GM18508 (cell line): ENCODE results near the gene DPM2.

Experiments
- ATAC-seq: cut with Tn5 transposase; IDR thresholded peaks from one replicate; pipeline ENCODE4 v1.9.1; 2021; ENCODE audit warnings: moderate number of reproducible peaks; ENCODE audit not compliant: insufficient read depth, unreplicated experiment

The DPM2 gene

DNA sequence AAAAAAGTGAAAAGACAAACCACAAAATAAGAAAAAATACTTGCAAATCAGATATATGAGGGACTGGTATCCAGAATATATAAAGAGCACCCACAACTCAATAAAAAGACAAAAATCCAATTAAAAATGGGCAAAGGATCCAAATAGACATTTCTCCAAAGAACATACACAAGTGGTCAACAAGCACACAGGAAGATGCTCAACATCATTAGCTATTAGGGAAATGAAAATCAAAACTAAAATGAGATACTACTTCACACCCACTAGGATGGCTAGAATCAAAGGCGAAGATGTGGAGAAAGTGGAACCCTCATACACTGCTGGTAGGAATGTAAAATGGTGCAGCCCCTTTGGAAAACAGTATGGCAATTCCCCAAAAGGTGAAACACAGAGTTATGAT lies 21.1 kb upstream of the DPM2 start:
- no peak for ATAC-seq

DNA sequence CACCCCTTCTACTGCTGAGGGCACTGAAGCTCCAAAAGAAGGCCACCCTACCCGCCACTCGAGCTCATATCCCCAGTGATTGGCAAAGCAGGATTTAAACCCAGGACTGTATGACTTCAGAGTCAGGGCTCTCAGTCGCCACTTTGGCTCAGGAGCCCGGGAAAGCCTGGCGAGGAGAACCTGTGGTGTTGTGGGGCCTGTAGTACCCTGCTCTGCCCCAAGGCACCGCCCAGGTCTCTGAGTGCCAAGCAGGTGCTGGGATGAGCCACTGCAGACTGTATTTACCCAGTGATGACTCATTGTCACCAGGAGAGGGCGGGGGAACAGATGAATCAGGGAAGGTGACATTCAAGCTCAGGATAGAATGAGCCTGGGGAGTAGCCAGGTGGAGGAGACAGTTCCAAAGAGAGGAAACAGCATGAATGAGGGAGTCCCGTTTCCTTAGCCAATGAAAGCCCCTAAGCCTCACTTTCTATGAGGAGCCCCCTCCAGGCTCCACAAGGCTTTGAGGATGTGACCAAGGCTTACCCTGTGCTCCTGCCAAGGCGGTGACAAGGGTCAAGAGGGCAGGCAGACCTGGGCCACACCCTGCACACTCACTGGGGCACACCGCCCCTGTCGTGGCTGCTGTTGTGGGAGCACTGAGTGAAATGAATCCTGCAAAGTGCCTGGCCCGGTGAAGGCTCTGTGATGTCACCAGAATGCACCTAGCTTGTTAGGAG lies 17.8 kb upstream of the DPM2 start:
- ATAC-seq: no peak

DNA sequence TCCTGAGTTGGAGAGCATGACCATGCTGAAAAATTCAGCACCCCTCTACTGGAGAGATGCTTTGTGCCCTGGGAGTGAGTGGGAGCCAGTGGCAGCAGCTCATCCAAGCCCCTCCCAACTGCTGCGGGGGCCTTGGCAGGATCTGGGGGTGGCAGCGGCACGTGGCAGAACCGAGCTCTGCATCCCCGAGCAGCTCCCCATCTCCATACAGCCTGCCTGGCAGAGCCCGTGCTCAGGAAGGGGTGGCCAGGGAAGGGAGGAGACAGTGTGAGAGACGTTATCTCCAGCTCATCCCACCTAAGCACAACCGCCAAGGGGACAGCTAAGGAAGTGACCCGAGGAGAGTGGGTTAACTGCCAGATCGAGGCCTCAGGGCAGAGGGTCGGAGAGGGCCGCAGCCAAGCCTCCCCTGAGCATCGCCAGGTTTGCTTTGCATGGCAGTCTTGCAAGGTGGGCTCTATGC lies 17.2 kb upstream of the DPM2 start:
- no peak for ATAC-seq

DNA sequence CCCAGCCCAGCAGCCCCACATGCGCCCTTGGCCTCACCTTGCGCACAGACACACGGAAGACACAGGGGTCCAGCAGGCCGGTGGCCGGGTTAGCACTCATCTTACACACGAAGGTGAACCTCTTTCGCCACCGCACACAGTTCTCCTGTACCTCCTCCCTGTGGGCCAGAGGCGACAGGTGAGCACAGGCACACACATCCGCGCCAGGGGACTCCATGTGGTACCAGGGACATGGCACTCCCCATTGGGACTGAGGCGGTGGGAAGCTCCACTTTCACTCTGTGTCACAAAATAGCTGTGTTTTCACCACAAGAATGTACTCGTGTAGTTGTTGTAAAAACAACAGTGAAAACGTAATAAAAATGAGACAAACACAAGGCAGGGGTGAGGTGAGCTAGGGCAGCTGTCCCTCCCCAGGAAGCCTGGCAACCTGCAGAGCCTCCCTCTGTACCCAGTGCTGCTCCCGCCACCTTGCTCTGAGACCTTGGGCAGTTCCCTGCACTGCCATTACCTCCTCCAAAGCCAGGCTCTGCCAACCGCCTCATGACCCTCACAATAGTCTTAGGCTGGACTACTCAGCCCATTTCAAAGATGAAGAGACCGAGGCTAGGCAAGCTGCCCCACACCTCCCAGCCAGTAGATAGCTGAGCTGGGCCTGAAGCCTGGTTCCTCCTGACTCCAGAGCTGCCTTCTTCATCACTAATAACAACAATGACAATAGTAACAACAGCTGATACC lies 16.3 kb upstream of the DPM2 start:
- ATAC-seq: no peak

DNA sequence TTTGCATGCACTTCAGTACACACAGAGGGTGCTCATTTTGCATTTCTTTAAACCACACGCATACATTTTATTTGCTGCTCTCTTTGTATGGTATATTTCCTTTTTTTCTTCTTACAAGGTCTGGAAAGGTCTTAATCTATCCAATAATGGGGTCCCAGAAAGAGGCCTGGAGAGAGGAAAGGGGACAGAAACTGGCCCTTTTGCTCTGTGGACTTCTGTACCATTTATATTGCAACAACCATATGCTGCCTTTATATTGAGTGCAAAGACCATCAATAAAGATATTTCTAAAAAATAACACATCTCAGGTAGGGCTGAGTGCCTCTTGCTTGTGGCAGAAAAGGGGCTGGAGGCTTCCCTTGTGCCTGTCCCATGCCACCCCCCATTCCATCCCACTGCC lies 15.5 kb upstream of the DPM2 start:
- no peak for ATAC-seq

DNA sequence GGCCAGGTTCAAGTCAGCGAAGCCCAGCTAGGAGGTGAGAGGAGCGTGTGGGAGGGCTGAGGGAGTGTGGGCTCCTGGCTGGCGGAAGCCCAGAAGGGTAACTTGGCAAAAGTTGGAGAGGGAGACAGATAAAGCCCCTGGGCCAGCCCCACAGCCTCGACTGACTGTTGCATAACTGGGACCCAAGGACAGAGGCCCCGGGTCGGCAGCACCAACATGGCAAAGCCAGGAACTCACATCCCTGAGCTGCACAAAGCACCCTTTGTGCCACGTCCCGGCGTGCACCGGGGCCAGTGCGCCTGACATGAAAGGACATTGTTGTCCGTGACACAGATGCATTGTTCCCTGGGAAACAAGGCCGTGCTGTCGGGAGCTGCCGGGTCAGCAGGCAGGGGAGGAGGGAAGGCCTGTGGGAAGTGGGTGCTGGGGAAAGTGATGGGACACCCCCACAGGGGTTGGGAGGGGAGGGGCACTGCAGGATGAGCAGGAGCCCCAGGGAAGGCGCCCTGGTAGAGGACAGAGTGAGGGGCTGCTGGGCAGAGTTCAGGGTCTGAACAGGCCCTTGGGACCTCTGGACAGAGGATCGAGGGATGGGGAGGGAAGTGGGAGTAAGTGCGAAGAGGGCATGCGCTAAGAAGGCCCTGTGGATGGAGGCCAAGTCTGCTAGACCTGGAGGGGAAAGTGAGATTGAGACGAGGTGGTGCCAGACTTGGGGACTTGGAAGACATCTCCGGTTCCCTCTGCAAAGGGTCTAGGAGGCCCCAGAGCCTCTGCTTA lies 13.0 kb upstream of the DPM2 start:
- ATAC-seq: no peak

DNA sequence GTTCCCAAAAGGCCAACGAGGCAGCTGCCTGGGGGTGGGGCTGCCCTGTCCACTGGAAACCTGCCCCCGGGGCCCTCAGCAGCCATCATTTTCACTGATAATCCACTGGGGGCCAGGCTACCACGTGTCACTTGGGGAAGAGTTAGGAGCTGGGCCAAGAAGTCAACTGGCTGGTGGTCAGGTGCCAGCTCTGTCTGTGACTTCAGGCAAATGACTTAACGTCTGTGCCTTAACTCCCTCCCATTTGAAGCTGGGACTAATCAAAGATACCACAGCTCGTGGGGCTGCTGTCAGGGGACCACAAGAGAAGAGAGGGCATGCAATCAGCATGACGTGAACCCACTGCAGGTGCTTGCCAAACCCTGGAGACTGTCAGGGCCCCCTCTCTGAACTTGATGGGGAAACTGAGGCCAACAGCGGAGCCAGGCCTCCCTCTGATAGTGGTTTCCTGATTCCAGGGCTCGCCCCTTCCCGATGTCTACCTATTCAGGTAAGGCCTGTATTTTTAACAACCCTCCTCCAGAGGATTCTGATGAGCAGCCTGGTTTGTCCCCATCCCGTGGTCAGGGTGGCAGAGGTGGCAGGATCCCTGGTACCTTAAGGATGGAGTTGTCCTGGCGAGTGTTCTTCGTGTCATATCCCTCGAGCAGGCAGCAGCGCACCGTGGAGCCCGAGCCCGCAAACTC lies 12.3 kb upstream of the DPM2 start:
- no peak for ATAC-seq

DNA sequence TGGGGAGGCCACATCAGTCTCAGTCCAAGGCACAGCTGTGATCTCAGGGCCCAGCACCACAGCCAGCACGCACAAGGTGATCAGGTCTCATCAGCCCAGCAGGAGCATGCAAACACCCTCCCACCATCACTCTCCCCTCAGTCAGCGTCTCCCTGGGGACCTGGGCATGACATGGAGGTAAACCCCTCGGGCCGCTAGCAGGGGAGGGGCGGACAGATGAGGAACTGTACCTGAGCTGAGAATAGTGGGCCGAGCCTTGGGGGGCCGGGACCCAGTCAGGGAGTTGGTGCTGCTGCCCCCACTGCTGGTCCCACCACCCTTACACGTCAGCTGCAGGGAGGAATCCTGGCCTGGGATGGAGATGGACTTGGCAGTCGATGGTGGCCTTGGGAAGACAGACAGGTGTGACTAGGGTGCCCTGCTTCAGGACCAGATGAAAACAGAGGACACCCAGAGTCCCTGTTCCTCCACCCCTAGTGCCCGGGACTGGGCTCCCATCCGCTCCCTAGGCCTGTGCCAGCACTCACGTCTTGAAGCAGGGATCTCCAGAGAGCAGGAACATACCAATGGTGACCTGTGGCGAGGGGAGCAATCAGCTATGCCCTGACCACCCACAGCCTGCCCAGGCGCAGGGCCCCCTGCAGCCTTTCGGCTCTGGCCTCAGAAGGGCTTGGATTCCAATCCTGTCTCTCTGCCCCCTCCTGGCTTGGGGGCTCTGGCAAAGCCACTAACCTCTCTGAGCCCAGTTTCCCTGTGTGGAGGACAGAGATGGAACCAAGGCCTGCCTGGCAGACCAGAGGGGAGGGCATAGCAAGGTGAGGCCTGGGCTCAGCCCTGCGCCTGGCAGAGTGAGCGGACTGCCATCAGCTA lies 10.4 kb upstream of the DPM2 start:
- no peak for ATAC-seq

DNA sequence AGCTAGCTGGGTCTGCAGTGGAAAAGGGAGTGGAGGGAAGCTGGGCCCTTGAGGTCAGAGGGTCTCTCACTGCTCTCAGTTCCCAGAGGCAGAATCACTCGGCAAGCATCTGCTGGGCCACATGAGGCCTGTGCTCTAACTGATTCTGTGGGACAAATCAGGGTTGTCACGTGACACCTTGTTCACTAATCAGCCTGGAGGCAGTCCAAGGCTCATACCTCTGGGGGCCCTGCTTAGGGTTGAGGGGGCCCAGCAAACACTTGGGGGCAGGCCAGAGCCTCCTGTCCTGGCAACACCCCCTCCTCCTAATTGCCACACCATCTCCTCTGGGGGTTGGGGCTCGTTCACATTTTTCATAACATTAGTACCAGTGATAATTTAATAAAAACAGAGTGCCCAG lies 9.1 kb upstream of the DPM2 start:
- ATAC-seq: no peak

DNA sequence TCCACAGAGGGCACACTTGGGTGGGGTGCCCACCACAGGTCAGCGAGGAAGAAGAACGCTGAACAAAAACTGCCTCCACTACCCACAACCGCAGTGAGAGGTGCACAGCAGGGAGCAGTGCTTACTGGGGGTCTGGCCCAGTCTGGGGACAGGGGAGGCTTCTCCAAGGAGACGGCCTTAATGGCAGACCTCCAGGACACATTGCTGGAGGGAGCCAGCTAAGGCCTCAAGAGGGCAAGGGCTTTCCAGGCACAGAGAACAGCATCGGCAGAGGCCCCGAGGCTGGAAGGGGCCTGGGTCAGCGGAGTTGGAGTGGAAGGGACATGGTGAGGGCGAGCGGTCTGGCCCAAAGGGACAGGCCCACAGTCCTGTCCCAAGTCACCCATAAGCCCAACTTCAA lies 8.3 kb upstream of the DPM2 start:
- ATAC-seq: no peak

DNA sequence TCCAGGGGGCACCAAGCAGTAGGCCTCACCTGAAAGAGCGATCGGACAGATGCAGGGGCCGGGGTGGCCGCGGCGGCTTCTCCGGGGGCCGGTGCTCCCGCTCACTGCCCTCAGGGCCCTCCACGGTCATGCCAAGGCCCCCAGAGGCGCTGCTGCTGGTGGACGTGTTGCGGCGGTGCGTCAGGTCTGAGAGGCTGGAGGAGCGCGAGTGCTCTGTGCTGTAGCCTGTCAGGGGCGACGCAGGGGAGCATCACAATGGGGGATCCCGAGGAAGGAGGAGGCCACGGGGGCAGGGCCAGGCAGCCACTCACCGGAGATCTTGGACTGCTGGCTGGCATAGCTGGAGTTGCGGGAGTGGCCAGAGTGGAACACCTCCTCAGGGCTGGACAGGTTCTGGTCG lies 7.7 kb upstream of the DPM2 start:
- ATAC-seq: no peak

DNA sequence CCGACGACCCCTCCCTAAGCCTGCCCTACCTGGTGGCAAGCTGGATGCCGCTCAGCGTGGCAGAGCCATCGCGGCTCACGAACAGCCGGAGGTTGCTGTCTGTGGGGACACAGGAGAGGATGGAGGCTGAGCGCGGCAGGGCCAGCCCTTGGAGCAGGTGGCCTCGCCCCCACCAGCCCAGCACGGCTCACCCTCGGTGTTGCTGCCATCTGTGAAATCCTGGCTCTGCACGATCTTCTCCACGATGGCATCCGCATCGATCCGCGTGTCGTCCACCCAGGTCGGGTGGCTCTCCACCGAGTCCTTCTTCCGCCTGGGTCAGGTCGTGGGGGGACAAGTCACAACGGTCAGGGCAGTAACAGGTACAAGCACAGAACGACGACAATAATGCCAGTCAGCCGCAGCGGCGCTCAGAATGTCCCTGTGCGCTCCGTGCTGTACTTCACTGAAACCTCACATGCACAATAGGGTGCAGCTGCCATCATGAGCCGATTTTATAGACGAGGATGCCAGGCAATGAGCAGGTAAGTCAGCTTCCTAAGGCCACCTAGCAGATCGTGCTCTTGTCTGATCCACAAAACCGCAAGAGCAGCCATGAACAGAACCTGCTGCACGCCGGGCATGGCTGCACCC lies 7.0 kb upstream of the DPM2 start:
- no peak for ATAC-seq

DNA sequence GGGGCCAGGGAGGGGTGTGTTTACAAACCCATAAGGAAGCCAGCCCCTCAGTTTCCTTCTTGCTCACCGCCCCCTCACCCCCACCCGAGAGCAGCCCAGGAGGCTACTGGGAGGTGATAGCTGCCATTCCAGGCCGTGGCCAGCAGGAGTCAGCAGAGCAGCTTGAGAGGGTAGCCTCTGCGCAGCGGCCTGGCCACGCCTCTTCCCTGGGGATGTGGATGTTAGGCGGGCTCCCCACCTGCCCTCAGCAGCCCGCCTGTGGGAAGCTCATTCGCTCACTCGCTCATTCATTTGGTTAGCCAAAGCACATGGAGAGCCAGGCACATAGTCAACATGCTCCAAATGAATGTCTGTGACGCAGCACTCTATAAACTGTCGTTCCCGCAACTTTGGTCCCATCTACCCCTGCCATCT lies 6.1 kb upstream of the DPM2 start:
- ATAC-seq: no peak

DNA sequence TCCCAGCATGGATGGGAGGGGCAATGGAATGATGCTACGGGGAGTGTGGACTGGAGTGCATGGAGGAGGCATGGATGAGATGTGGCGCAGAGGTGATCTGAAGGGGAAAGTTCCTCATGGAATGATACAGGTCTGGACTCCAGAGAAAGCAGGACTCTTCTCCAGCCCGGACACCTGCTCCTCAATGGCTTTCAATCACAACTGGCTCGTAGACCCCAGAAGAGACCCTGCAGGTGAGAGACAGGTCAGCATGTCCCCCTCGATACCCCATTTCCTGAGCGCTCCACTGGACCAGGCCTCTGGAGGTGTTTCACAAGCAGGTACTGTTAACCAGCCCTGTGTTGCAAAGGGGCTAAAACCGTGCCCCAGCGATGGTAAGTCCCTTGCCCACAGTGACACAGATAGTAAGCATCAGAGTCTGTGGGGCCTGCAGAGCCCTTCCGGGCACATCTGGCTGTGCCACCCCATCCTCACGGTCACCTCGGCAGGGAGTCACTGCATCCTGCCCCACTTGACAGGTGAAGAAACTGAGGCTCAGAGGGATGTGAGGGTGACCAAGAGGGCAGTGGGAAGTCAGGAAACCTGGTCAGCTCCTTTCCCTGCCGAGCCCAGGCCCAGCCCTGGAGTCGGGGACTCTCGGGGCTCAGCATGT lies 5.5 kb upstream of the DPM2 start:
- no peak for ATAC-seq

DNA sequence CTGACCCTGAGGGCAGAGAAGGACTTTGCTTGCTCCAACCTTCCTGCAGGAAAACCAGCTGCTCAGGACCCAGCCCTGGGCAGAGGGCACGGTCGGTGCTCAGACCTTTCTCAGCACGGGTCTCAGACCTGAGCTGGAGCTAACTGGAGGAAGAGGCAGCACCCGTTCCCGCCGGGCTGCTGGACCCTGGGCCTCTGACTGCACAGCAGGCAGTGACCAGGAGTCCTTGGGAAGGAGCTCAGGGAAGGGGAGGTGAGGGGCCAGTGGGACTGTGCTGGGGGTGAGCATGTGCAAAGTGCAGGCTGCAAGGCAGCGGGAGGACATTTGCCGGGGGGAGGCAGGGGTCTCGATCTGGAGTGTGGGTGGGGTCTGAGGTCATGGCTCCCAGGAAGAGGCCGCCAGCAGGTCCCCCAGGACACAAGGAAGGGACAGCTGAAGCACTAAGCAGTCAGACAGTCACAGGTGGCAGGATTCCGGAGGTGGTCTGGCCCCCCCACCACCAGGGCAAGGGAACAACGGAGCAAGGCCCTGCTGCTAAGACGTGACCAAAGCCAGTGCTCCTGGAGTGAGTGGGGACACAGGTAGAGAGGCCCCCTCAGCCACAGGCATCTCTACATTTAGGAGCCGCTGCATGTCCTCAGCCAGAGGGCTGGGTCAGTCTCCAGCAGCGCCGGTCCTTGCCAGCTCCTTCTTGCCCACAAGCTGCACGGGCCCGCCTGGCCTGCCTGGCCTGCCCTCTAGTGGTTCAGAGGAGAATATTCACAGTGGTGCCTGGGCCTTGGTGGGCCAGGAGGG lies 4.8 kb upstream of the DPM2 start:
- ATAC-seq: no peak

DNA sequence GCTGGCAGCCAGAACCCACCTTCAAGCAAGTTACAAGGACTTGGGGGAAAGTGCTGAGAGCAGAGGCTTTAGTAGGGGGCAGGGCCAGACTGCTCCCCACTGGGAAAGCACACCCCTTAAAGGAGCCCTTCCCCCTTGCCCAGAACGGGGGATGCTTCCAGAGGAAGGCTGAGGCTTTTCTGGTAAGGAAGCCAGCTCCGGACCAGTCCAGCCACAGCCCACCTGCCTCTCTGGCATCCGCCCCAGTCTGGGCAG lies 4.2 kb upstream of the DPM2 start:
- no peak for ATAC-seq

DNA sequence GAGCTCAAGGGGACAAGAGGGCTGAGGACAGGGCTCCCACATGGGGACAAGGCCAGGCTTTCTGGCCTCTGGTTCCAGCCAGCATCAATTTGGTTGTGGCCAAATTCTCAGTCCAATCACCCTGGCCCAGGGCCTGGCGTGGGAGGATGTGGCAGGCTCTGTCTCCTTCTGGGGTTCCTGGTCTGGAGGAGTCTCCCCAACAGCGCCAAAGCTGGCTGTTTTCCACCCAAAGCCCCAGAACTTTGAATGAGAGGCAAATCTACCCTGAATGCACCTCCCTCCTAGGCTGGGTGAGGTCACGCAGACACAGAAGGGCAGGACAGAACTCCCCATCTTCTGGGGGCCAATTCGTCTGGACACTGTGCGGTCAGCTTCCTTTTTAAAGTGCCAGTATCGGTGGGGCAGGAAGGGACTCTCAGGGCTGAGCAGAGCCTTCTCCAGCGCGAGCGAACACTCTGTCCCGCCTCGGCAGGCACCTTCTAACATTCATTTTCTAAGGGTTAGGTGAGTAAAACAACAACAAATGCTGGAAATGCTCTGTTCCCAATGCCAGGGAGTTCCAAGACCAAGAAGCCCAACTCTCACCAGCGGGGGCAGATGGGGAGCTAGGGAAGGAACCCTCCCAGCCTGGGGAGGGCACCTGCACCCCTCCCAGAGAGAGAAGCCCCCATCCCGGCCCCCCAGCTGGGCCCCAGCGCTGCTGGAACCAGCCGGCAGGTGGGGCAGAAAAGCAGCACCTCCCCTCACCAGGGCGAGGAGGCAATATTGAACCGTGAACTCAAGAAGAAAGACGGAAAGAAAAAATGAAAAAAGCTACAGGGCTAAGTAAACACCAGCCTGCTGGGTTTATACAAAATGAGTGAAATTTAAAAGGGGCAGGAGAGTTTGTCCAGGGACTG lies 3.7 kb upstream of the DPM2 start:
- ATAC-seq: no peak
